ENCODE data around the gene ECHDC3. TPM values are rescaled to one million over a fixed set of nuclear protein-coding genes. Genes with fewer than 3 reads are reported as not detected.

Gene ECHDC3
- total and polyA plus RNA-seq, 2 of the 8 experiments (the other 6 are each of a cell fraction or from before 2014, with no cell fraction given) = 15.6 to 19.9 TPM

- TF ChIP-seq EP300 (IDR thresholded peaks at IDR 0.05; ENCODE audit: borderline replicate concordance in 1 of 2, low read depth in 2 of 2, low read length in 2 of 2) (no peak), E2F6 (IDR thresholded peaks at IDR 0.05) (no peak)
Observed at GRCh38 chr10:11719496-11720259, 22.5 kb upstream of the ECHDC3 start (continued).

Data from H1 (cell line).